HG03354 (cell line): ENCODE measurements around the gene TNF.

Source experiments
- ATAC-seq: cut with Tn5 transposase; IDR thresholded peaks from one replicate; pipeline ENCODE4 v1.9.1; 2021; ENCODE audit warnings: mild to moderate bottlenecking; ENCODE audit not compliant: unreplicated experiment, poor library complexity, severe bottlenecking

TNF gene

DNA sequence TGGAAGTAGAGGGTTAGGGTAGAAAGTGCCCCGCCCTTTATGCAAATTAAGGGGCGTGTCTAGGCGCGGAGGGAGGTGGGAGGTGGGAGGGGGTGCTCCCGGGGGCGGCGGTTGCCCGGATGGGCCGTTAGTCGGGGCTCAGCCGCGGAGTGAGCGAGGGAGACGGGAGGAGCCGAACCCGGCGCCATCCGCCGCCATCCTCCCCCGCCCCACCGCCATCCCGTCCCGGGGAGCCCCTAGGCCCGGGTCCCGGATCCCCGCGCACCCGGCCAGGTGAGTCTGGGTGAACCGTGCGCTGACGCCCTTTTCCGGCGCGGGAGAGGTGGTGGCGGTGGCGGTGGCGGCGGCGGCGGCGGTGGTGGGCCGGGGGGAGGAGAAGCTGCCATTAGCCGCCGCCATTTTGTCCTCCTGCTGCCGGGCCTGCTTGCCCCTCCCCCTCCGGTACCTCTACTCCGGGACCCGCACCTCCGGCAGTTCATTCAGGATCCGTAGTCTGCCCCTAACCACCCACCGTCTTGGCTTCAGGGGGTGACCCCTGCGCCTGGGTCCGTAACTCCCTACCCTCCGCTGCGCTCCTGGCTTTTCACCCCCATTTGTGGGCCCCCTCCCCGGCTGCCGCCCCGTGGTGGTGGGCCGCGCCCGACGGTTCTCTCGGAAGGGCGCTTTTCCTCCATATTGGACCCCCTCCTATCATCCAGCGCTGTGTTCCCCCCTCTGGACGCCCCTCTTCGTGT, 45.4 kb downstream of the TNF start, which contains the start of gene PRRC2A:
TSS of gene PRRC2A (plus strand) at position 130 of the 734 bp plus-strand sequence. CDS start 2,075 bp downstream, outside the sequence.
- peak; percentile 39 for ATAC-seq

DNA sequence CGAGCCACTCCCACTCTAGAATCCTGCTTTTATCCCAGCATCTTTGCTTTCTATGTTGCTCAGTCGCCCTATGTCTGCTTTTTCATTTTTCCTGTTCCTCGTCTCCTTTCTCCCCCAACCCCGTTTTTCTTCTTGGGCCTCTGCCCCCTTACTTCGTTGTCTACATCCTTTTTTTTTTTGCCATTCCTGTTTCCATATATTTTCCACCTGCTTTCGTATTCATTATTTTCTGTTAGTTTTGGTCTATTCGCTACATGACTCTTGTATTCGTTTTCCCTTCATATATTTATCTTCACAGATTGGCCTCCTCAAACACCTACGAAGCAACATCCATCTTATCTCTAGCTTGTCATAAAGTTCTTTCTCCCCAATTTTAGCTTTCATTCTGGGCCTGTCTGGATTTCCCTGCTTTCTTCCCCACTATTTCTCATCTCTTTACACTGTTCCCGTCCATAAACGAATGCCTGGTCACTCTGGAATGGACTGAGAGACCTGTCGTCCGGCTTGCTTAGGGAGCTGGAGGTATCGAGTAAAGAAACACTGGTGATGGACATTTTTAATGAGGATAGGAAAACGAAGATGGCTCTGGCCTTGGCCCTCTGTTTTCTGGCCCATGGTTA, 46.1 kb downstream of the TNF start:
- ATAC-seq: no peak

DNA sequence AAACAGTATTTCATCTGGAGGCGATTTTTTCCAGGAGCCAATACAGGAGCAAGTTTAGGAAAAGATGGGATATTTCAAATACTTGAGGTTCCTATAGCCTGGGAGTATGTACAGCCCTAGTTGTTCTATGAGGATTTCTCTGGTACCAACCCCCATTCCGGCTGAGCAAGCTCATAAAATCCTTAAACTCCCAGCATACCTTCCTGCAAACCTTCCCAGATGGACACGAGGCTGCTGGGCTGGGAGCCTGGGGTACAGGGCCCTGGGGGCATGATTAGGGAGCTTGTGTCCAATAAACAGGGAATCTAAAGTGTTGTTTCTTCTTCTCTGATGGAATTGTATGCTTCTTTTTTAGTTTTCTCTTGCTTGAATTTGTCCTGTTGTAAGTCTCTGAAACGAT, 46.6 kb downstream of the TNF start:
- ATAC-seq: no peak

DNA sequence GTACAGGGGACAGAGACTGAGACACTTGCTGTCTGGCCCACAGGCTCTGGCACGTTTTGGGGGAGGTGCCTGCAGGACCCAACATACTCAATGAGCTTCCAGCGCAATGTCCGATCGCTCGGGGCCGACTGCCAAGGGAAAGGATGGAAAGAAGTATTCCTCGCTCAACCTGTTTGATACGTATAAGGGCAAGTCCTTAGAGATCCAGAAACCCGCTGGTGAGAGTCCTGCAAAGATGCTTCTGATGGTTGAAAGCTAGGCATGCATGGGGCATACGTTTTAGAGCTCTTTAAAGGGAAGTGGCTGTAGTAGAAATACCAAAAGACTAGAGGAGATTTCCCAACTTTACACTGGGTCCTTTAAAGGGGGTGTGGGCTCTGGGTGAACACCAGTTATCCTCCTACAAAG, 47.3 kb downstream of the TNF start:
- ATAC-seq: no peak

DNA sequence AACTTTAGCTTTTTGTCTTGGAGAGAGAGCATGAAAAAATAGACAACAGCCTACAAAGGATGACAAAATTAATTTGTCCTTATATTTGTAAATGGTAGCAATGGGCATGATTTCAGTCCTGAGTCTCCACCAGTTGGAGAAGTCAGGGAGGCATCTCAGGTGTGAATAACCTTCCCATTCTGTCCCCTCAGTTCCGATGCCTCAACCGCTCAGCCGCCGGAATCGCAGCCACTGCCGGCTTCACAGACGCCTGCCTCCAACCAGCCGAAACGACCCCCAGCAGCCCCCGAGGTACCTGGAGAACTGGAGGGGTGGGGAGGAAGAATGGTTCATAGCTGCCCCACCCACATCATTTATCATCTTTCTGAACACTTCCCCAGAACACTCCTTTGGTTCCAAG, 48.7 kb downstream of the TNF start:
- ATAC-seq: no peak

DNA sequence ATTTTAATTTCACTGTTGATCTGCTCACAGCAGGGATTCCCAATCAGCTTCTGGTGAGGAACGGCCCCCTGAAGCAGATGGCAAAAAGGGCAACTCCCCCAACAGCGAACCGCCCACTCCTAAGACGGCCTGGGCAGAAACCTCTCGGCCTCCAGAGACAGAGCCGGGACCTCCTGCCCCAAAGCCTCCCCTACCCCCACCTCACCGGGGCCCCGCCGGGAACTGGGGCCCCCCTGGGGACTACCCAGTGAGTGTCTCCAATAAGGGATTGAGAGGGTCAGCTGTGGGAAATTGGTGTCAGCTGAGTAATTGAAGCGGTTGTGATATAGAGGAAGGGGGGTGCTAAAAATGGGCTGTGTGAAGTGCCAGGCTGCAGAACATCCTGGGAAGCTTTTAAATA, 51.6 kb downstream of the TNF start:
- ATAC-seq: no peak

DNA sequence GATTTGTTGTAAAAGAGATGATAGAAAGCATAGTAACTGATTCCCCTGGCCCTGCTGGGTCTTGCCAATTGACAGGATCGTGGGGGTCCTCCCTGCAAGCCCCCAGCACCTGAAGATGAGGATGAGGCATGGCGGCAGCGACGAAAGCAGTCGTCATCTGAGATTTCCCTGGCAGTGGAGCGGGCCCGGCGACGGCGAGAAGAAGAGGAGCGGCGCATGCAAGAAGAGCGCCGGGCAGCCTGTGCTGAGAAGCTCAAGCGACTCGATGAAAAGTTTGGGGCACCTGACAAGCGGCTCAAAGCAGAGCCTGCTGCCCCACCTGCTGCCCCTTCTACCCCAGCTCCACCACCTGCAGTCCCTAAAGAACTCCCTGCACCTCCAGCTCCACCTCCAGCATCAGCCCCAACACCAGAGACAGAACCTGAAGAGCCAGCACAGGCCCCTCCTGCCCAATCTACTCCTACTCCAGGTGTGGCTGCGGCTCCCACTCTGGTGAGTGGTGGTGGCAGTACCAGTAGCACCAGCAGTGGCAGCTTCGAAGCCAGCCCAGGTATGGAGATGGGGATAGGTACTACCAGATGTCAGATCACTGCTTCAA, 52.4 kb downstream of the TNF start:
- ATAC-seq: no peak
